ENCODE measurements around the gene TMSB15C. TPM values are rescaled to one million over a fixed set of nuclear protein-coding genes. Genes with fewer than 3 reads are reported as not detected.

The TMSB15C gene
- total RNA-seq, 1 donor from 2014 or later, result 18.7 TPM

- Mint-ChIP-seq H3K9me3 (no peaks in the 10 kb centered on the region), H3K4me3 (no peak overlapping the region), H3K27ac (ENCODE audit: unreplicated experiment) (no peak overlapping the region), H3K27me3 (ENCODE audit: low read depth) (peaks cover 8% of the 10 kb centered on the region), H3K36me3 (ENCODE audit: low read depth) (no peaks in the 10 kb centered on the region), H3K4me1 (peaks cover 3% of the 10 kb centered on the region)
- no peak for DNase-seq (ENCODE audit: low read depth, low spot score)
- TF ChIP-seq CTCF (conservative IDR thresholded peaks at IDR 0.05), result no peak
Observed at GRCh38 chrX:104098919-104099318, 22.9 kb upstream of the TMSB15C start.

- Mint-ChIP-seq H3K9me3 (no peaks in the 10 kb centered on the region), H3K27me3 (ENCODE audit: low read depth) (peaks cover 8% of the 10 kb centered on the region), H3K4me3 (no peak overlapping the region), H3K36me3 (ENCODE audit: low read depth) (no peaks in the 10 kb centered on the region), H3K4me1 (peaks cover 3% of the 10 kb centered on the region), H3K27ac (ENCODE audit: unreplicated experiment) (no peak overlapping the region)
- DNase-seq (ENCODE audit: low read depth, low spot score), result peak; percentile 43
- TF ChIP-seq CTCF (conservative IDR thresholded peaks at IDR 0.05), result peak; percentile 75
Observed at GRCh38 chrX:104098151-104098808, 22.2 kb upstream of the TMSB15C start.

GRCh38 chrX:104085919-104086318 is 9.9 kb upstream of the TMSB15C start:
- no peak for TF ChIP-seq CTCF (conservative IDR thresholded peaks at IDR 0.05)
- H3K36me3 Mint-ChIP-seq (ENCODE audit: low read depth), result no peaks in the 10 kb centered on the region
- no peak overlapping the region for H3K27ac Mint-ChIP-seq (ENCODE audit: unreplicated experiment)
- no peak for DNase-seq (ENCODE audit: low read depth, low spot score)
- H3K27me3 Mint-ChIP-seq (ENCODE audit: low read depth), result peaks cover 12% of the 10 kb centered on the region
- no peak overlapping the region for H3K4me3 Mint-ChIP-seq
- no peaks in the 10 kb centered on the region for H3K9me3 Mint-ChIP-seq
- no peaks in the 10 kb centered on the region for H3K4me1 Mint-ChIP-seq

- Mint-ChIP-seq H3K9me3 (no peaks in the 10 kb centered on the region), H3K4me1 (no peaks in the 10 kb centered on the region), H3K4me3 (no peak overlapping the region), H3K27ac (ENCODE audit: unreplicated experiment) (no peak overlapping the region), H3K27me3 (ENCODE audit: low read depth) (peaks cover 11% of the 10 kb centered on the region), H3K36me3 (ENCODE audit: low read depth) (no peaks in the 10 kb centered on the region)
- no peak for TF ChIP-seq CTCF (conservative IDR thresholded peaks at IDR 0.05)
- DNase-seq (ENCODE audit: low read depth, low spot score), result no peak
Observed at GRCh38 chrX:104085477-104085876, 9.4 kb upstream of the TMSB15C start.

GRCh38 chrX:104084534-104085277 is 8.7 kb upstream of the TMSB15C start:
- Mint-ChIP-seq H3K27ac (ENCODE audit: unreplicated experiment) (no peak overlapping the region), H3K4me3 (no peak overlapping the region), H3K36me3 (ENCODE audit: low read depth) (no peaks in the 10 kb centered on the region), H3K27me3 (ENCODE audit: low read depth) (peaks cover 11% of the 10 kb centered on the region), H3K4me1 (no peaks in the 10 kb centered on the region), H3K9me3 (no peaks in the 10 kb centered on the region)
- DNase-seq (ENCODE audit: low read depth, low spot score), result no peak
- no peak for TF ChIP-seq CTCF (conservative IDR thresholded peaks at IDR 0.05)
